Thyroid gland (tissue), 4 donors: ENCODE results near the gene RAB11FIP3. TPM values are rescaled to one million over a fixed set of nuclear protein-coding genes. Genes with fewer than 3 reads are reported as not detected.

ENCODE experiments used
- DNase-seq, 2 donors: peaks; one replicate each; pipeline ENCODE4 v3.0.0-alpha.2; 2019
- H3K27ac ChIP-seq, 3 donors: fragments of 200-600 bp; sonication (generic); 1 replicate in 2 of 3; 2 replicates in 1 of 3; pipeline ENCODE4 v1.5.1; 2016 to 2019; ENCODE audit warnings: mild to moderate bottlenecking in 1 of 3, moderate library complexity in 1 of 3
- H3K27me3 ChIP-seq: fragments of 200-600 bp; sonication (generic); one replicate; pipeline ENCODE4 v1.5.1; 2019
- H3K36me3 ChIP-seq, 2 donors: fragments of 200-600 bp; sonication (generic); one replicate each; pipeline ENCODE4 v1.5.1; 2016 to 2019
- H3K4me1 ChIP-seq, 2 donors: fragments of 200-600 bp; sonication (generic); one replicate each; pipeline ENCODE4 v1.5.1; 2017 to 2019
- H3K4me3 ChIP-seq, 3 donors: fragments of 200-600 bp; sonication (generic); replicated peaks in 1 of 3; 1 replicate in 2 of 3; 2 replicates in 1 of 3; pipeline ENCODE4 v1.5.1; 2016; ENCODE audit warnings: mild to moderate bottlenecking in 1 of 3
- H3K9me3 ChIP-seq: fragments of 200-600 bp; sonication (generic); one replicate; pipeline ENCODE4 v1.5.1; 2017
- POLR2A ChIP-seq, 2 donors: fragments of 450-650 bp; IDR thresholded peaks; one replicate each; pipeline ENCODE4 v1.6.1; 2017; ENCODE audit warnings: antibody characterized with exemption in 2 of 2, mild to moderate bottlenecking in 2 of 2, moderate library complexity in 1 of 2
- WGBS, 2 donors: methylation state at CpG; one replicate each; pipeline ENCODE4 v1.1.5; 2017; 5-methylcytosine and 5-hydroxymethylcytosine counted together
- intact Hi-C: fragments of 100-400 bp; cut with DNase I; formaldehyde crosslinking; loops from one replicate; pipeline ENCODE4 v1.15.1; 2023
- total RNA-seq, 4 donors: library from RNA; depleted of rRNA; stranded (reverse); fragments of >200 nt; gene quantifications; one replicate each; pipeline ENCODE4 v1.2.3, GENCODE V29; 2016
- TF ChIP-seq, protein P1 (sequence below), 6 experiments: fragments of 200-600 bp in 3 of 6; fragments of 450-650 bp in 3 of 6; sonication (generic) in 3 of 6; IDR thresholded peaks; one replicate each; pipeline ENCODE4 v1.5.1; 2016 to 2019; ENCODE audit warnings: antibody characterized with exemption in 6 of 6, mild to moderate bottlenecking in 2 of 6, inconsistent platforms in 1 of 6, moderate library complexity in 1 of 6

Gene RAB11FIP3
- total RNA-seq, 4 donors from 2014 or later, result 26.6 to 34.3 (median 28.0) TPM

DNA sequence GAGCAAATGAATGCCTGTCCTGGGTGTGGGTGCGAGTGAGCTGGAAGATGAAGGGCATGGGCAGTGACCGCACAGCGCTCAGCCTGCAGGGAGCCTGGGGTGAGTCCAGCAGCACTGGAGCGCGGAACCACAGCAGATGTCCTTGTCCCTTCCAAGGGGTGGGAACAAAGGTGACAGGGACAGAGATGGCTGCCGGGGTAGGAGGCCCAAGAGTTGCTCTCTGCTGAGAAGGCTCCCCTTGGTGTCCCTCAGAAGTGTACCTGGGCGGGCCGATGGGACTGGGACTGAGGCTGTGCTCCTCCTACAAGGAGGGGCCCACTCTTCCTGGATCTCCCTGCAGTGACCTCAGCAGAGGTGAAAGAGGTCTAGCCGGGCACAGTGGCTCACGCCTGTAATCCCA lies 36.1 kb upstream of the RAB11FIP3 start:
- WGBS, 2 donors, result 85 to 91% methylated on average over 8 to 10 of the region's 10 CpGs
- Histone ChIP-seq H3K36me3 (no peaks in the 10 kb centered on the region), H3K27me3 (no peaks in the 10 kb centered on the region), H3K9me3 (no peaks in the 10 kb centered on the region), H3K27ac (no peak overlapping the region), H3K4me3 (no peak overlapping the region), H3K4me1 (no peaks in the 10 kb centered on the region)
- TF ChIP-seq, protein P1, sequence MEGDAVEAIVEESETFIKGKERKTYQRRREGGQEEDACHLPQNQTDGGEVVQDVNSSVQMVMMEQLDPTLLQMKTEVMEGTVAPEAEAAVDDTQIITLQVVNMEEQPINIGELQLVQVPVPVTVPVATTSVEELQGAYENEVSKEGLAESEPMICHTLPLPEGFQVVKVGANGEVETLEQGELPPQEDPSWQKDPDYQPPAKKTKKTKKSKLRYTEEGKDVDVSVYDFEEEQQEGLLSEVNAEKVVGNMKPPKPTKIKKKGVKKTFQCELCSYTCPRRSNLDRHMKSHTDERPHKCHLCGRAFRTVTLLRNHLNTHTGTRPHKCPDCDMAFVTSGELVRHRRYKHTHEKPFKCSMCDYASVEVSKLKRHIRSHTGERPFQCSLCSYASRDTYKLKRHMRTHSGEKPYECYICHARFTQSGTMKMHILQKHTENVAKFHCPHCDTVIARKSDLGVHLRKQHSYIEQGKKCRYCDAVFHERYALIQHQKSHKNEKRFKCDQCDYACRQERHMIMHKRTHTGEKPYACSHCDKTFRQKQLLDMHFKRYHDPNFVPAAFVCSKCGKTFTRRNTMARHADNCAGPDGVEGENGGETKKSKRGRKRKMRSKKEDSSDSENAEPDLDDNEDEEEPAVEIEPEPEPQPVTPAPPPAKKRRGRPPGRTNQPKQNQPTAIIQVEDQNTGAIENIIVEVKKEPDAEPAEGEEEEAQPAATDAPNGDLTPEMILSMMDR (IDR thresholded peaks at IDR 0.05), result no peak
- no peak for TF ChIP-seq POLR2A (IDR thresholded peaks at IDR 0.05)
- DNase-seq, result no peak
- intact Hi-C loops, result loop anchor here (10.0 kb wide), 1 partner anchor 95 kb away; no protein-coding TSS in a partner anchor

GRCh38 chr16:391885-392335 lies 33.5 kb upstream of the RAB11FIP3 start:
- DNase-seq, result peak; percentile 58 to 63
- Histone ChIP-seq H3K36me3 (no peaks in the 10 kb centered on the region), H3K27ac (no peak overlapping the region), H3K4me3 (no peak overlapping the region), H3K27me3 (no peaks in the 10 kb centered on the region), H3K4me1 (peaks cover 0 to 3% of the 10 kb centered on the region in 2 donors), H3K9me3 (no peaks in the 10 kb centered on the region)
- intact Hi-C loops, result no loop called here
- 71 to 82% methylated on average over 6 to 7 of the region's 7 CpGs for WGBS, 2 donors
- TF ChIP-seq POLR2A (IDR thresholded peaks at IDR 0.05), result no peak
- TF ChIP-seq, protein P1 (IDR thresholded peaks at IDR 0.05), result peak in 5 of 6 experiments; percentile 38 to 80 (median 63)

GRCh38 chr16:392450-393030 lies 32.9 kb upstream of the RAB11FIP3 start:
- WGBS, 2 donors, result 87 to 92% methylated on average over 7 of the region's 7 CpGs
- TF ChIP-seq, protein P1 (IDR thresholded peaks at IDR 0.05), result no peak
- TF ChIP-seq POLR2A (IDR thresholded peaks at IDR 0.05), result no peak
- H3K4me3 ChIP-seq, result no peak overlapping the region
- peaks cover 0 to 3% of the 10 kb centered on the region in 2 donors for H3K4me1 ChIP-seq
- H3K27me3 ChIP-seq, result no peaks in the 10 kb centered on the region
- H3K27ac ChIP-seq, result no peak overlapping the region
- H3K9me3 ChIP-seq, result no peaks in the 10 kb centered on the region
- DNase-seq, result no peak
- H3K36me3 ChIP-seq, result no peaks in the 10 kb centered on the region
- intact Hi-C loops, result no loop called here

DNA sequence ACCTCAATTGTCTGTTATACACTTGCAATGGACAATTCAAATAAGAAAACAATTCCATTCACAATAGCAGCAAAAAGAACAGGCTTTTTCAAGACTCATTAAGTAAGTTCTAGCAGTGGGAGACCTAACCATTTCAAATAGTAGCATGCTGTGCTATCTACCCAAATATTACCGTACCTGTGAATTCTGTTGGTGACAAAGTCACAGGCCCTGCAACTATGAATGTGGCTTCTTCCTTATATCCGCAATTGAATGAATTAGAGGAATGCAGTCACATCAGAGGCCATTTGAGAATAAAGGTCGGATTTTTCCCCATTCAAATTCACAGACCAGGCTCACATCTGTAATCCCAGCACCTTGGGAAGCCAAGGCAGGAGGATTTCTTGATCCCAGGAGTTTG lies 29.2 kb upstream of the RAB11FIP3 start:
- intact Hi-C loops, result no loop called here
- Histone ChIP-seq H3K27ac (peak overlapping the region; percentile 9 to 34 (median 15)), H3K4me1 (peaks cover 0 to 5% of the 10 kb centered on the region in 2 donors), H3K27me3 (no peaks in the 10 kb centered on the region), H3K36me3 (no peaks in the 10 kb centered on the region), H3K4me3 (no peak overlapping the region), H3K9me3 (no peaks in the 10 kb centered on the region)
- WGBS, 2 donors, result 33 to 42% methylated on average over 3 of the region's 3 CpGs
- TF ChIP-seq, protein P1 (IDR thresholded peaks at IDR 0.05), result no peak
- no peak for TF ChIP-seq POLR2A (IDR thresholded peaks at IDR 0.05)
- DNase-seq, result no peak

GRCh38 chr16:396605-397004 lies 28.8 kb upstream of the RAB11FIP3 start:
- peak overlapping the region; percentile 9 to 34 (median 15) for H3K27ac ChIP-seq
- no peaks in the 10 kb centered on the region for H3K9me3 ChIP-seq
- peak overlapping the region in 1 of 3 donors; percentile 51 for H3K4me3 ChIP-seq
- H3K27me3 ChIP-seq, result no peaks in the 10 kb centered on the region
- intact Hi-C loops, result no loop called here
- TF ChIP-seq POLR2A (IDR thresholded peaks at IDR 0.05), result no peak
- TF ChIP-seq, protein P1 (IDR thresholded peaks at IDR 0.05), result no peak
- peak; percentile 50 to 53 for DNase-seq
- no peaks in the 10 kb centered on the region for H3K36me3 ChIP-seq
- 4 to 5% methylated on average over 18 to 22 of the region's 22 CpGs for WGBS, 2 donors
- H3K4me1 ChIP-seq, result peaks cover 0 to 5% of the 10 kb centered on the region in 2 donors
